Ureter (tissue), 1 donor: ENCODE measurements around the gene B3GALT4. TPM values are rescaled to one million over a fixed set of nuclear protein-coding genes. Genes with fewer than 3 reads are reported as not detected.

ENCODE experiments used
- DNase-seq: peaks from one replicate; pipeline ENCODE4 v3.0.0-alpha.2; 2020; ENCODE audit warnings: low spot score
- total RNA-seq: library from RNA; stranded (reverse); gene quantifications from one replicate; pipeline ENCODE4 v1.2.4, GENCODE V29; 2023
- donor health status: DM: yes; HTN: yes; CAD: no.

Gene B3GALT4
- total RNA-seq, 1 donor from 2014 or later = 20.2 TPM

GRCh38 chr6:33315793-33316602 is 39.1 kb downstream of the B3GALT4 start:
- DNase-seq = no peak

- DNase-seq = no peak
Observed at GRCh38 chr6:33316603-33317418, 39.9 kb downstream of the B3GALT4 start.

GRCh38 chr6:33317419-33317668 is 40.4 kb downstream of the B3GALT4 start:
- peak; percentile 69 for DNase-seq

GRCh38 chr6:33317669-33318425 is 40.9 kb downstream of the B3GALT4 start, which contains the start of gene ZBTB22:
Gene ZBTB22 (minus strand): TSS chr6:33317744. CDS start chr6:33316916, 828 bp downstream.
- peak; percentile 98 for DNase-seq

GRCh38 chr6:33318426-33319073 is 41.6 kb downstream of the B3GALT4 start:
- DNase-seq = no peak

GRCh38 chr6:33319939-33320314 is 43.0 kb downstream of the B3GALT4 start:
- no peak for DNase-seq

GRCh38 chr6:33320315-33321181 is 43.6 kb downstream of the B3GALT4 start:
- DNase-seq = peak; percentile 73

- DNase-seq = no peak
Observed at GRCh38 chr6:33321227-33321626, 44.3 kb downstream of the B3GALT4 start.

GRCh38 chr6:33323623-33323948 is 46.7 kb downstream of the B3GALT4 start:
- no peak for DNase-seq

GRCh38 chr6:33324125-33324524 is 47.2 kb downstream of the B3GALT4 start:
- DNase-seq = no peak

Other genes starting within 250 kb of the B3GALT4 start
- gene HLA-DPA1, start 203.5 kb upstream of the B3GALT4 start, total RNA-seq = 145 TPM
- 82.5 TPM for gene HLA-DPB1, start 201.1 kb upstream of the B3GALT4 start, total RNA-seq
- gene COL11A2, start 84.7 kb upstream of the B3GALT4 start, total RNA-seq = 0.96 TPM
- 50.8 TPM for gene RXRB, start 76.5 kb upstream of the B3GALT4 start, total RNA-seq
- gene SLC39A7, start 76.3 kb upstream of the B3GALT4 start, total RNA-seq = 60.7 TPM
- gene HSD17B8, start 72.5 kb upstream of the B3GALT4 start, total RNA-seq = 28.6 TPM
- 50.6 TPM for gene RING1, start 68.6 kb upstream of the B3GALT4 start, total RNA-seq
- gene VPS52, start 5.2 kb upstream of the B3GALT4 start, total RNA-seq = 80.8 TPM
- gene RPS18, start 5.0 kb upstream of the B3GALT4 start, total RNA-seq = 3,074 TPM
- 53.8 TPM for gene WDR46, start 12.1 kb downstream of the B3GALT4 start, total RNA-seq
- gene PFDN6, start 12.5 kb downstream of the B3GALT4 start, total RNA-seq = 49.9 TPM
- gene RGL2, start 21.8 kb downstream of the B3GALT4 start, total RNA-seq = 163 TPM
- gene TAPBP, start 37.0 kb downstream of the B3GALT4 start, total RNA-seq = 132 TPM
- 24.2 TPM for gene ZBTB22, start 40.6 kb downstream of the B3GALT4 start, total RNA-seq
- 28.8 TPM for gene DAXX, start 45.8 kb downstream of the B3GALT4 start, total RNA-seq
- gene KIFC1, start 114.7 kb downstream of the B3GALT4 start, total RNA-seq = 1.0 TPM
- 58.8 TPM for gene PHF1, start 133.9 kb downstream of the B3GALT4 start, total RNA-seq
- gene CUTA, start 141.0 kb downstream of the B3GALT4 start, total RNA-seq = 157 TPM
- 32.6 TPM for gene SYNGAP1, start 142.9 kb downstream of the B3GALT4 start, total RNA-seq
- 11.1 TPM for gene ZBTB9, start 177.5 kb downstream of the B3GALT4 start, total RNA-seq